Heart right ventricle (tissue), 16 donors: ENCODE results near the gene TBC1D4. TPM values are rescaled to one million over a fixed set of nuclear protein-coding genes. Genes with fewer than 3 reads are reported as not detected.

Source experiments
- ATAC-seq, 8 donors: fragments of 200-7000 bp; cut with Tn5 transposase; one replicate each; pipeline ENCODE4 v1.9.1; 2020; ENCODE audit warnings: mild to moderate bottlenecking in 8 of 8, moderate library complexity in 8 of 8, moderate number of reproducible peaks in 1 of 8
- DNase-seq, 2 donors: peaks; one replicate each; pipeline ENCODE4 v3.0.0-alpha.2; 2020
- H3K27ac ChIP-seq, 10 donors: fragments of 200-600 bp; sonication (generic) in 2 of 10; one replicate each; pipeline versions ENCODE4 v1.5.0 to v1.8.0; 2020 to 2022; ENCODE audit warnings: mild to moderate bottlenecking in 3 of 10
- H3K27me3 ChIP-seq, 7 donors: fragments of 200-600 bp; one replicate each; pipeline ENCODE4 v1.8.0; 2021 to 2022; ENCODE audit warnings: mild to moderate bottlenecking in 2 of 7
- H3K36me3 ChIP-seq, 9 donors: fragments of 200-600 bp; sonication (generic) in 1 of 9; one replicate each; pipeline versions ENCODE4 v1.5.0 to v1.8.0; 2020 to 2022; ENCODE audit warnings: mild to moderate bottlenecking in 2 of 9
- H3K4me1 ChIP-seq, 9 donors: fragments of 200-600 bp; sonication (generic) in 1 of 9; one replicate each; pipeline versions ENCODE4 v1.5.0 to v1.8.0; 2020 to 2022; ENCODE audit warnings: mild to moderate bottlenecking in 4 of 9
- H3K4me3 ChIP-seq, 10 donors: fragments of 200-600 bp; sonication (generic) in 2 of 10; one replicate each; pipeline versions ENCODE4 v1.5.0 to v1.8.0; 2020 to 2022; ENCODE audit warnings: mild to moderate bottlenecking in 7 of 10, moderate library complexity in 2 of 10
- H3K9me3 ChIP-seq, 11 donors: fragments of 200-600 bp in 10 of 11; sonication (generic) in 2 of 11; one replicate each; pipeline versions ENCODE4 v1.5.0 to v1.8.0; 2013 to 2022; ENCODE audit warnings: mild to moderate bottlenecking in 2 of 11, control low read depth in 1 of 11, moderate library complexity in 1 of 11
- WGBS, 2 donors: extraction: QIAGEN DNeasy Blood & Tissue Kit; methylation state at CpG; one replicate each; pipeline ENCODE4 v1.1.7; 2013; ENCODE audit warnings: inconsistent platforms in 1 of 2; 5-methylcytosine and 5-hydroxymethylcytosine counted together
- intact Hi-C, 10 donors: fragments of 100-400 bp; cut with DNase I; formaldehyde crosslinking; loops; one replicate each; pipeline versions ENCODE4 v1.11.1 to v1.14.2; 2022
- polyA plus RNA-seq, 2 donors: library from polyadenylated mRNA; stranded (reverse); fragments of 200-250 nt; gene quantifications; one replicate each; pipeline ENCODE4 v1.2.3, GENCODE V29; 2013
- total RNA-seq, 10 donors: library from RNA; stranded (reverse); fragmentation: NEBNext Ultra II Directional in 3 of 10; extraction: Animal tissue kit (Norgen Biotek cat#: 25700) in 3 of 10; gene quantifications; one replicate each; pipeline versions ENCODE4 v1.2.1 to v1.2.4, GENCODE V29; 2021 to 2023
- TF ChIP-seq, protein P1 (sequence below), 9 donors: fragments of 200-600 bp; sonication (generic) in 2 of 9; IDR thresholded peaks; one replicate each; pipeline versions ENCODE4 v1.5.0 to v1.8.0; 2021 to 2022; ENCODE audit warnings: antibody characterized with exemption in 9 of 9, mild to moderate bottlenecking in 5 of 9, moderate library complexity in 1 of 9
- donor health status: Arrhythmogenic right ventricular cardiomyopathy.
- donor health status: ischemic (EF 13 %, LVEDD 7.1; RV severe dilation, severe dysfunction).
- donor health status: healthy with polysubstance abuse.
- donor health status: DM: no; HTN: yes; CAD: no.
- donor health status: DM: no; HTN: no; CAD: no.
- donor health status: ischemic (EF 25% LVEDD 6.9; RV normal size, moderate dysfunction).
- donor health status: ischemic (EF 25% LVEDD 5.7; RV mildly dilated, moderate dysfunction).
- donor health status: healthy.
- donor health status: DM: yes; HTN: yes; CAD: no.
- donor health status: Ischemic cardiomyopathy.
- donor health status: ischemic (EF 35%, LVEDD 5.7; RV mildly dilated, moderate dysfunction).
- donor health status: nonischemic (EF 11% LVEDD 7.7; RV severe dilation, severe dysfunction).
- donor health status: DM: yes; HTN: yes; CAD: no.
- donor health status: PGD.
- donor health status: ischemic (EF 29% LVEDD 5.4; RV normal size, mild dysfunction).
- donor health status: nonischemic (EF 23%, LVEDD 6.1; RV moderate dilation, normal function).

TBC1D4 gene
- total and polyA plus RNA-seq, 12 donors: 10.1 to 124 (median 93.5) TPM

DNA sequence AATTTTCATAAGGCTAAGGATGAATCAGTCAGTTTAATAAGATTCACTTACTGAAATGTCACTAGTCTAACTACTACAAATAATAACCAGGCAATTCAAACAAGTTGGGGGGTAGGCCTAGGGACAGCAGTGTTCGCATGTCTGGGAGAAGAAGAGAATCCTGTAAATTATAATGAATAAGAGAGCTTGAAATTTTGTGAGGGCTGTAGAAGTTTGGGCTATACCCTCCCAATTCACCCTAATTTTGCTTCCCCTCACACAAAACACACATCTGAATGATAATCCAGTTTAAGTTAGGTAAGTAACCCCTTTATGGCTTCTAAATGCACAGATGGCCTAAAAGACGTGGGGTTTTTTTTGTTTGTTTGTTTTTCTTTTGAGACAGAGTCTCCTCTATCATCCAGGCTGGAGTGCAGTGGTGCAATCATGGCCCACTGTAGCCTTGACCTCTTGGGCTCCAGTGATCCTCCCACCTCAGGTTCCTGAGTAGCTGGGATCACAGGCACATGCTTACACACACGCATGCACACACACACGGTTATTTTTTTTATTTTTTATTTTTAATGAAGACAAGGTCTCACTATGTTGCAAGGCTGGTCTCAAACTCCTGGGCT lies 69.9 kb downstream of the TBC1D4 start:
- H3K36me3 ChIP-seq: no peaks in the 10 kb centered on the region
- TF ChIP-seq, protein P1, sequence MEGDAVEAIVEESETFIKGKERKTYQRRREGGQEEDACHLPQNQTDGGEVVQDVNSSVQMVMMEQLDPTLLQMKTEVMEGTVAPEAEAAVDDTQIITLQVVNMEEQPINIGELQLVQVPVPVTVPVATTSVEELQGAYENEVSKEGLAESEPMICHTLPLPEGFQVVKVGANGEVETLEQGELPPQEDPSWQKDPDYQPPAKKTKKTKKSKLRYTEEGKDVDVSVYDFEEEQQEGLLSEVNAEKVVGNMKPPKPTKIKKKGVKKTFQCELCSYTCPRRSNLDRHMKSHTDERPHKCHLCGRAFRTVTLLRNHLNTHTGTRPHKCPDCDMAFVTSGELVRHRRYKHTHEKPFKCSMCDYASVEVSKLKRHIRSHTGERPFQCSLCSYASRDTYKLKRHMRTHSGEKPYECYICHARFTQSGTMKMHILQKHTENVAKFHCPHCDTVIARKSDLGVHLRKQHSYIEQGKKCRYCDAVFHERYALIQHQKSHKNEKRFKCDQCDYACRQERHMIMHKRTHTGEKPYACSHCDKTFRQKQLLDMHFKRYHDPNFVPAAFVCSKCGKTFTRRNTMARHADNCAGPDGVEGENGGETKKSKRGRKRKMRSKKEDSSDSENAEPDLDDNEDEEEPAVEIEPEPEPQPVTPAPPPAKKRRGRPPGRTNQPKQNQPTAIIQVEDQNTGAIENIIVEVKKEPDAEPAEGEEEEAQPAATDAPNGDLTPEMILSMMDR (IDR thresholded peaks at IDR 0.05): no peak
- intact Hi-C loops: loop anchor here in 2 of 10 donors (5.0 to 10.0 kb wide), 2 partner anchors 40 to 63 kb away; no protein-coding TSS in a partner anchor
- ATAC-seq: no peak
- 83 to 87% methylated on average over 4 of the region's 4 CpGs for WGBS, 2 donors
- DNase-seq: no peak
- H3K27me3 ChIP-seq: no peaks in the 10 kb centered on the region
- H3K4me1 ChIP-seq: peaks cover 0 to 31% (median 19%) of the 10 kb centered on the region in 9 donors
- H3K9me3 ChIP-seq: no peaks in the 10 kb centered on the region
- peak overlapping the region in 4 of 10 donors; percentile 9 to 58 (median 32) for H3K27ac ChIP-seq
- H3K4me3 ChIP-seq: no peak overlapping the region

DNA sequence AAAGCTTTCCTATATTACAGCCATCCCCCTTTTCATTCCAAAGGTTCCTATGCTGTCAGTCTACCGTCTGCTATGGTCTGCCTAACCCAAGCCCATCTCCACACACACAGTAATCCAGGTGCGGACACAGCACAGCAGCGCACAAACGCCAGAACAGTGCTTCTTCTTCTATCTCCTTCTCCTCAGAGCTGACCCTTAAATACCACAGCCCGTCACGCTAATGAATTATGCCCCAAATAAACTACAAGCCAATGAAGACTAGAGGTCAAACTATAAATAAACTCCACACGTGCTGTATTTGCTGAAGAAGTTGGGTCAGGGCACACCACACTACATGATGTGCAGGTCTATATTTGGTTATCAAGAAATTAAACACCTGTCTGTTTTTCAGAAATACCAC lies 71.8 kb downstream of the TBC1D4 start:
- TF ChIP-seq, protein P1 (IDR thresholded peaks at IDR 0.05): no peak
- Histone ChIP-seq H3K4me3 (peak overlapping the region in 8 of 10 donors; percentile 6 to 37 (median 27)), H3K4me1 (peaks cover 0 to 31% (median 19%) of the 10 kb centered on the region in 9 donors), H3K36me3 (no peaks in the 10 kb centered on the region), H3K9me3 (no peaks in the 10 kb centered on the region), H3K27ac (peak overlapping the region; percentile 14 to 84 (median 70)), H3K27me3 (no peaks in the 10 kb centered on the region)
- intact Hi-C loops: loop anchor here in 2 of 10 donors (5.0 to 10.0 kb wide), 2 partner anchors 38 to 65 kb away; no protein-coding TSS in a partner anchor
- WGBS, 2 donors: 45 to 70% methylated on average over 7 of the region's 7 CpGs
- ATAC-seq (peak in 7 of 8 donors; percentile 71 to 86 (median 81)), DNase-seq (peak in 1 of 2 donors; percentile 23)

DNA sequence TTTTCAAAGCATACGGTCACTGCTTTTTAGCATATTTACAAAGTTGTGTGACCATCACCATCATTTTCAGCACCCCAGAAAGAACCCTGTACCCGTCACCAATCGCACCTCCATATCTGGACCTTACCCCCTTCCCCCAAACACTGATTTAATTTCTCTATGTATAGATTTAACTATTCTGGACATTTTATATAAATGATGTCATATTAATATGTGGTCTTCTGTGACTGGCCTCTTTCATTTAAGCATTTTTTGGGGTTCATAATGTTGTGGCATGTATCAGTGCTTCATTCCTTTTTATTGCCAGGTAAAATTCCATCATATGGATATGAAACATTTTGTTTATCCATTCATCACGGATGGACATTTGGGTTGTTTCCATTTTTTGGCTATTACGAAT lies 74.0 kb downstream of the TBC1D4 start:
- Histone ChIP-seq H3K36me3 (no peaks in the 10 kb centered on the region), H3K27ac (peak overlapping the region in 2 of 10 donors; percentile 68 to 81), H3K27me3 (no peaks in the 10 kb centered on the region), H3K4me3 (no peak overlapping the region), H3K4me1 (peaks cover 0 to 43% (median 26%) of the 10 kb centered on the region in 9 donors), H3K9me3 (no peaks in the 10 kb centered on the region)
- intact Hi-C loops: loop anchor here in 1 of 10 donors (5.0 kb wide), 1 partner anchor 34 kb away; no protein-coding TSS in a partner anchor
- ATAC-seq (no peak), DNase-seq (no peak)
- WGBS, 2 donors: 95 to 97% methylated on average over 5 of the region's 5 CpGs
- TF ChIP-seq, protein P1 (IDR thresholded peaks at IDR 0.05): no peak

DNA sequence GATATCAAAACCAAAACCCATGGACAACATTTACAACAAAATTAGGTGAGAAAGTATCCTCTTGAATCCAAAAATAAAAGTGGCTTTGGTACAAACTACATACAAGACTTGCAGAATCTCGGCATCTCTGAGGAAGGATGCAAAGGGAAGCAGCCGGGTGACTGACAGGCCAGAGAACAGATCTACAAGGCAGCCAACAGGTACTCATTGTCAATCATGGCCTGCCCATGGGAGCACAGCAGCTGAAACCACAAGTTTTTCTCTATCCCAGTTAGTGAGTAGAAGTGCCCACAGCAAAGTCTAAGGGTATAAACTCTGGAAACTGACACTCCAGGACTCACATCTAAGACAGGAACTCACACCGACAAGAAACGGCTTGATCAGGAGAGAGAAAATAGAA lies 74.5 kb downstream of the TBC1D4 start:
- Histone ChIP-seq H3K27ac (peak overlapping the region in 7 of 10 donors; percentile 20 to 81 (median 68)), H3K27me3 (no peaks in the 10 kb centered on the region), H3K36me3 (no peaks in the 10 kb centered on the region), H3K9me3 (no peaks in the 10 kb centered on the region), H3K4me1 (peaks cover 0 to 47% (median 28%) of the 10 kb centered on the region in 9 donors), H3K4me3 (no peak overlapping the region)
- ATAC-seq (no peak), DNase-seq (no peak)
- intact Hi-C loops: loop anchor here in 1 of 10 donors (5.0 kb wide), 1 partner anchor 35 kb away; no protein-coding TSS in a partner anchor
- WGBS, 2 donors: 87 to 92% methylated on average over 4 of the region's 4 CpGs
- TF ChIP-seq, protein P1 (IDR thresholded peaks at IDR 0.05): no peak
